Fibroblast of upper back skin (primary cell): ENCODE measurements around the gene HIRA.
"Not testable (repeated sequence)": the region's sequence is repeated elsewhere in the genome, so short reads cannot be mapped to it uniquely, and the experiment has no call there.

Experiments used
- DNase-seq: peaks from one replicate; pipeline ENCODE4 v3.0.0-alpha.2; 2013

HIRA gene

GRCh38 chr22:19376971-19377370 lies 54.6 kb downstream of the HIRA start:
- no peak for DNase-seq

GRCh38 chr22:19376247-19376646 lies 55.3 kb downstream of the HIRA start:
- no peak for DNase-seq

- DNase-seq = no peak
These were observed 56.1 kb downstream of the HIRA start for GRCh38 chr22:19375435-19375834.

GRCh38 chr22:19374410-19374809 lies 57.1 kb downstream of the HIRA start:
- DNase-seq = no peak

- DNase-seq = no peak
These were observed 58.1 kb downstream of the HIRA start for GRCh38 chr22:19373450-19373849.

- DNase-seq = no peak
These were observed 59.6 kb downstream of the HIRA start for GRCh38 chr22:19371893-19372292.

- DNase-seq = no peak
These were observed 62.7 kb downstream of the HIRA start for GRCh38 chr22:19368876-19369275.

GRCh38 chr22:19367763-19368367 lies 63.7 kb downstream of the HIRA start:
- DNase-seq = no peak

- not testable (repeated sequence) for DNase-seq
These were observed 68.0 kb downstream of the HIRA start for GRCh38 chr22:19363541-19363940.

GRCh38 chr22:19361501-19362103 lies 69.9 kb downstream of the HIRA start:
- no peak for DNase-seq

- DNase-seq = no peak
These were observed 70.7 kb downstream of the HIRA start for GRCh38 chr22:19360862-19361261.

- DNase-seq = no peak
These were observed 71.2 kb downstream of the HIRA start for GRCh38 chr22:19360300-19360792.

GRCh38 chr22:19359554-19360299 lies 71.8 kb downstream of the HIRA start:
- DNase-seq = no peak

- no peak for DNase-seq
These were observed 72.6 kb downstream of the HIRA start for GRCh38 chr22:19358703-19359553.

GRCh38 chr22:19358195-19358594 lies 73.3 kb downstream of the HIRA start:
- no peak for DNase-seq

GRCh38 chr22:19357270-19358105 lies 74.0 kb downstream of the HIRA start:
- no peak for DNase-seq

- DNase-seq = no peak
These were observed 74.7 kb downstream of the HIRA start for GRCh38 chr22:19356708-19357269.

GRCh38 chr22:19355413-19356157 lies 75.9 kb downstream of the HIRA start:
- DNase-seq = no peak

- no peak for DNase-seq
These were observed 77.3 kb downstream of the HIRA start for GRCh38 chr22:19354201-19354600.

- no peak for DNase-seq
These were observed 78.0 kb downstream of the HIRA start for GRCh38 chr22:19353363-19354131.
